GOT3 (cell line): ENCODE data around the gene SLC47A2.

Experiments
- DNase-seq: peaks from one replicate; lab custom pipeline; 2025; ENCODE audit warnings: mixed read lengths; lab: John Stamatoyannopoulos, UW

The SLC47A2 gene

DNA sequence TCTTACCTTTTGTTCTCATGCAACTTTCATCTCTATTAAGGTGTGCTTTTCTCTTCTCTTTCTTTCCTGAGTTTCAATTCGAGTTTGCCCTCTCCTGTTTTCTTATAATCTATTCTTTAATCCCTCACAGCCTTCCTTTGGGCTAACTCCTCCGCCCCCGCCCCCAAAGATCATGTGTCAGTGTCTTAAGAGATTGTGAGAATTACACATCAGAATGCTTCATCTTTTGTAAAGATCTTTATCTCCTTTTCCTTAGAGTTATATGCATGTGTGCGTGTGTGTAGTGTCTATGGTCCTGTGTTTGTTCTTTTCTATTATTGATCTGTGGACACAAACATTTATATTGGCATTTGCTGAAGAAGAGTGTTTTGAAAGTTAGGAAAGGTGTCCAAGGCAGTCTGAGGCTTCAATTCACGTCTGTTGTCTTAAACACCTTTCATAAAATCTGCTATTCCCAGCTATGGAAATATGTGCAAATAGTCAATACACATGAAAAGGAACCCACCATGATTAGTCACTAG lies 74.0 kb downstream of the SLC47A2 start:
- DNase-seq, result no peak

- no peak for DNase-seq
Observed at GRCh38 chr17:19641687-19642372, 74.6 kb downstream of the SLC47A2 start.

- no peak for DNase-seq
Observed at GRCh38 chr17:19631905-19632304, 84.5 kb downstream of the SLC47A2 start.

DNA sequence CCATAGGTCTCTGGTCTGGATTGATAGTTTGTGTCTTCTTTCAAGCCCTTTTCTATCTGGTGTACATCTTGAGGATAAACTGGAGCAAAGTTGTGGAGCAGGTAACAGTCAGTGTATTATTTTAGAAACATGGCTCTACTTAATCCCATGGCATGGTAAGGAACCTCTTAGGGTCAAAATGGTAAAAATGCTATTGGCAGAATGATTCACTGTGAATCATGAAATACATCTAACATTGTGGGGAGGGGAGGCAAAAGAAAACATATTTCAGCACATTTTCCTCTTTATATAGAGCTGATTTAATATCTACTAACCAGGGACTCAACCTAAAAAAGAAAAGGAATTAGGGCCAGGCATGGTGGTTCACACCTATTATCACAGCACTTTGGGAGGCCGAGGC lies 85.7 kb downstream of the SLC47A2 start:
- DNase-seq, result no peak

DNA sequence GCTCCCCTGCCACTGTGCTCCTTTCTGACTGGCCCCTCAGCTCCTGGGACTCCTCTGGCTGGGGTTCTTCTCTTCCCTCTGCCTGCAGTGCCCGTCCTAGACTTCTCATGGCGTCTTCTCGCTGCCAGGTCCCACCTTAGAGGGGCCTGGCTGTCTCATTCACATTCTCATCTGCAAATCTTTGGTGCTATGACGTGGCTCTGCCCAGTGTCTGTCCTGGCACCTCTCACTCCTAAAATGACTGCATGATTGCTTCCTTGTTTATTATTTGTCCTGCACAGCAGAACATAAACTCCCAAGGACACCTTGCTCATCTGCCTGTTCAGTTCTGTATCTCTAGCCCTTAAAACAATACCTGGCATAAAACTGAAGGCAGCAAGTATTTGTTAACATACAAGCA lies 86.3 kb downstream of the SLC47A2 start:
- no peak for DNase-seq

GRCh38 chr17:19629449-19629848 lies 86.9 kb downstream of the SLC47A2 start:
- DNase-seq, result no peak
